HG02763 (cell line): ENCODE data around the gene KCTD11.
"Not testable (repeated sequence)": the region's sequence is repeated elsewhere in the genome, so short reads cannot be mapped to it uniquely, and the experiment has no call there.

Source experiments
- ATAC-seq: cut with Tn5 transposase; IDR thresholded peaks from one replicate; pipeline ENCODE4 v1.9.1; 2021; ENCODE audit warnings: mild to moderate bottlenecking, moderate library complexity; ENCODE audit not compliant: unreplicated experiment

Gene KCTD11

GRCh38 chr17:7322520-7323194 lies 29.3 kb upstream of the KCTD11 start:
- no peak for ATAC-seq

- no peak for ATAC-seq
Measured at GRCh38 chr17:7323731-7324437, 28.1 kb upstream of the KCTD11 start.

GRCh38 chr17:7324438-7324779 lies 27.6 kb upstream of the KCTD11 start:
- no peak for ATAC-seq

DNA sequence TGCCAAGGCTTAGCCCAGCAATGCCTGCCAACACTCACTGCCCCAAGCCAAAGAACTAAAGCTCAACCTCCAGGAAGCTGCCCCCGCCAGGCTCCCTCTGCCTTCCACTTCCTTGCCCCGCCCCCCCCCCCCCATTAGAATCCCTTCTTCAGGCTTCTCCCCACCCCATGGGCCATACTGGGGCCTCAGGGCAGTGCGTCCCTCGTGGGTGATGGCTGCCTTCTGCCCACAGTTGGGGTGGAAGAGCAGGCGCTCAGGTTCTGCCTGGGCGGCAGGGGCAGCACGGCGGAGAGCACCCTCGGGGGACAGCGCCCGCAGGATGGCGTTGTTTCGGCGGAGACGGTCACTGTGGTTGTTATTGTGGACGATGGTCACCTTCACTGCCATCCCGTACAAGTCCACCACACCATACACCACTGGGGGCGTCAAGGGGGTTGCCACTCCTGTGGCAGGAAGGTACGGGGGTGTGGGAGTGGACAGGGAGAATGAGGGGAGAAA lies 26.9 kb upstream of the KCTD11 start:
- no peak for ATAC-seq

GRCh38 chr17:7326186-7326585 lies 25.8 kb upstream of the KCTD11 start:
- no peak for ATAC-seq

DNA sequence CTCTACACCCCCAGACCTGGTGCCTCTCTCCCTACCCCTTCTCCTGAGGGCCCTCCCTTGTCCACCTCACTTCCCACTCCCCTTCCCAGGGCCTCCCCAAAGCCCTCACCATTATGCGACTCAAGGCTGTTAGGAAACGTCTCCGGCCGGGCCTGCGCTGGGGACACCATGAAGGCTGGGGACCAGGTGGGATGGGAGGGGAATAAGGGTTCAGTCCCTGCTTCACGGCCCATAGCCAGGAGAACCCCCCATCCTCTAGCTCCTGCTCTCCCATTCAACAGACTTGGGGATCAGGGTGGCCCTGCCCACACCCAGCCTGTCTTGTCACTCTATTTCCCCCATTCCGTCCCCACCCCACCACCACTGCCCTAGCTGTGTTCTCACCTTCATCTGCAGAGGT lies 24.9 kb upstream of the KCTD11 start:
- no peak for ATAC-seq

GRCh38 chr17:7327501-7327900 lies 24.5 kb upstream of the KCTD11 start:
- ATAC-seq = no peak

DNA sequence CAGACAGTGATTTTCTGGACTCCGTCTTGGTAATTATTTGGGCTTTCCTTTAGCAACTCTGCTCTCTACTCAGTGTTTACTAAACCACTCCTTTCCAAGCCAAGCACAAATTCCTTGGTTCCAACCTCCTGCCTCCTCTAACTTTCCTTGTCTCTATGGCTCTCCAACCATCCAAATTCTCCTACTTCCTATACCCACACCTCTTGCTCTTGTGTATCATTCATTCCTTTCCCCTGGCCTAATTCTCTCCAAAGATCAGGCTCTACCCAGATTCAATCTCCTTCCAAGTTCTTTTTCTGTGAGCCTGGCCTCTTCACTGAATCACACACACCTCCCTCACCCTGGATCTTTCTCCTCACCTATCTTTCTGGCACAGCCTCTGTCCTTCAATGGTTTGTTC lies 24.0 kb upstream of the KCTD11 start:
- ATAC-seq = no peak

DNA sequence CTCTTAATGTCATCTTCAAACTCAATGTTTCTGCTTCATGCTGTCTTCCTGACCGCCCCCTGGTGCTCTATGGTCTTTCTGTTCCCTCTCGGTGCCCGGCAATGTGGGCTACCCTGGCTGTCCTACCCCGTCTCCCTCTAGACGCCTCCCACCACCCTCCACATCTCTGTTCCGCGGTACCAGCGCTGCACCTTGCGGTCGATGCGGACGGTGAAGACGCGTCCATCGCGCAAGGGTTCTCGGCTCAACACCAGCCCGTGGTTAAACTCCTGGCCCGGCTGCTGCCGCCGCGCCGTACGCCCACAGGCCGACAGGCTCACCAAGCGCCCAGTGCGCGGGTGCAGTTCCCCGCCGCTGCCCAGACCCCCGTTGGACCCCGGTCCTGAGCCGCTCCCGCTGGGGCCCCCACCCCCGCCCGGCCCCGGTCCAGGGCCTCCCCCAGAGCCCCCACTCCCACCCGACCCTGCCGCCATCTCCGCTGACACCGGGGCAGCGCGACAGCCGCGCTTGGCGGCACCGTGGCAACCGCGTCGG lies 23.1 kb upstream of the KCTD11 start, which contains the start of gene NEURL4:
NEURL4 (minus strand) TSS at position 496 of the 534 bp plus-strand sequence; CDS start at position 473, 23 bp downstream.
- ATAC-seq = no peak

DNA sequence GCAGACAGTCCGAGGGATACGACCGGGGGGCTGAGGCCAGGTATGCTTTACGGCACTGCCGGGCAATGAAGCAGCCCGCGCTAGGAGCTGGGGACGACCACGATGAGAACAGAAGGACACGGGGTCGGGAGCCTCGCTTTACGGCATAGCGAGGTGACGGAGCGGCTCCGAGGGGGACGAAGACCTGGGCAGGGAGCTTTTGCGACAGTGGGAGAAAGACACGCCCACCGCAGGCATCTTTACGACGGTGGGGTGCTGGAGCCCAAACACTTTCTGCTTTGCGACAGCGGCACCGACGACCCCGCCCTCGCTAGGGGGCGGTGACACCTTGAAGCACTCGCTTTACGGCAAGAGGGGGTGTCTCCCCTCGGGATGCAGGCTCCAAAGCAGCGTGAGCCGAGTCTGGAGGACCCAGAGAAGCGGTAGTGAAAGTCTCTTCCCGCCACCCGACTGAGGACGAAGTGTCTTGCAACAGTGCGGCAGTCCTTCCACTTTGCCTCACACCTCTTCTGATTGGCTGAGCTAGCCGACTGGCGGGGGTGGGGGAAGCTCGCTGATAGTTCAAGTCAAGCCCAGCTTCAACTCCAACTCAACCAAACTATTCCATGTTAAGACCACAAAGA lies 22.5 kb upstream of the KCTD11 start:
- ATAC-seq = peak; percentile 63

DNA sequence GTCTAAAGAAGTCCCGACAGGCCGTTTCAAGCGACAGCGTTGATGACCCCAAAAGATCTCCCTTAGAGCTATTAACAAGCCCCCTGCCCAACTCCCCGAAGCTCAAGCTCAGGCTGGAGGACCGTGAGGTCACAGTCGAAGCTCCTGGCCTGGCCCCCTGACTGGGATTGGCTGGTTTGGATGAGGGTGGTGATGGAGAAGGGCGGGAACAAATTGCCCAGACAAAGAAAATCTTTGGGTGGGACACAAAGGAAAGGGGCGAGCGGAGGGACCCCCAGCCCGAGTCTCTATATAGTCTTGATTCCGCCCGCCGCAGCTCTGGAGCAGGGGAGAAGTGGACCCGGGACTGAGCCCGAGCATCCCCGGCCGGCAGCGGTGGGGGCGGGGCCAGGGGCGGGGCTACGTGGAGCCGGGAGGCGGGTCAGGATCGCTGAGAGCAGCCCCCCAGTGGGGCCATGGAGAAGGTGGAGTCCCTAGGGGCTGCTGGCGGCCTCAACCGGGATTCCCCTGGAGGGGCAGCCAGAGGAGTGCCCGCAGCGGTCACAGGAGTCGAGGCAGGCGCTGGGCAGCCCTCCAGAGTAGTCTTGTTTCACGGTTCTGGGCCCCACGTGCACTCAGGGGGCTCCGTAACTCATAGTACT lies 21.8 kb upstream of the KCTD11 start:
- peak; percentile 34 for ATAC-seq

GRCh38 chr17:7330638-7331015 lies 21.3 kb upstream of the KCTD11 start:
- no peak for ATAC-seq

DNA sequence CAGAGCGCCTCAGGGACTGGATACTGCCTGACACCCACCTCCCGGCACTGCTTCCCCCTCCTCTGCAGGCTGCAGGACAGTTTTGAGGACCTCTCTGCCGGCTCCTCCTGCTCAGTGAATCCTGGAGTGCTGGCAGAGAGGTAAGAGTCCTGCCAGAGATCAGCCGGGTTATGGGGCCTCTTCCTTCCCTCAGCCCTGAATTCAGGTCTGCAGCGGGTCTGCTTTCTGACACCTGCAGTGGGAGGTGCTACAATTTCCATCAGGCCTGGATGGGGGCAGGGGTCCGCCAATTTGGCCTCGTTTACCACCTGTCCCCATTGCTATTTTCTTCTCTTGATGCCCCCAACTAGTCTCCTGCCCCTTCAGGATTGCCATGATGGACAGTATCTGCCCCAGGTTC lies 19.9 kb upstream of the KCTD11 start:
- no peak for ATAC-seq

DNA sequence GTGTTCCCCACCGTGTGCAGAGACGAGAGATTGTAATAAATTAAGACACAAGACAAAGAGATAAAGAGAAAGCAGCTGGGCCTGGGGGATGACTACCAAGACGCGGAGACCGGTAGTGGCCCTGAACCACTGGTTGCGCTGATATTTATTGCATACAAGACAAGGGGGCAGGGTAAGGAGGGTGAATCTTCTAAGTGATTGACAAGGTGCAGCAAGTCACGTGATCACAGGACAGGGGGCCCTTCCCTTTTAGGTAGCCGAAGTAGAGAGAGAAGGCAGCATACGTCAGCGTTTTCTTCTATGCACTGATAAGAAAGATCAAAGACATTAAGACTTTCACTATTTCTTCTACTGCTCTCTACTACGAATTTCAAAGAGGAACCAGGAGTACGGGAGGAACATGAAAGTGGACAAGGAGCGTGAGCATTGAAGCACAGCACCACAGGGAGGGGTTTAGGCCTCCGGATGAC lies 19.3 kb upstream of the KCTD11 start:
- not testable (repeated sequence) for ATAC-seq

- ATAC-seq = no peak
Measured at GRCh38 chr17:7334938-7335538, 16.9 kb upstream of the KCTD11 start.

GRCh38 chr17:7335765-7336164 lies 16.2 kb upstream of the KCTD11 start:
- not testable (repeated sequence) for ATAC-seq

- peak; percentile 53 for ATAC-seq
Measured at GRCh38 chr17:7336240-7337175, 15.5 kb upstream of the KCTD11 start, which contains the start of gene ACAP1. ACAP1 (plus strand) TSS chr17:7336529; CDS start chr17:7336735, 206 bp downstream.

DNA sequence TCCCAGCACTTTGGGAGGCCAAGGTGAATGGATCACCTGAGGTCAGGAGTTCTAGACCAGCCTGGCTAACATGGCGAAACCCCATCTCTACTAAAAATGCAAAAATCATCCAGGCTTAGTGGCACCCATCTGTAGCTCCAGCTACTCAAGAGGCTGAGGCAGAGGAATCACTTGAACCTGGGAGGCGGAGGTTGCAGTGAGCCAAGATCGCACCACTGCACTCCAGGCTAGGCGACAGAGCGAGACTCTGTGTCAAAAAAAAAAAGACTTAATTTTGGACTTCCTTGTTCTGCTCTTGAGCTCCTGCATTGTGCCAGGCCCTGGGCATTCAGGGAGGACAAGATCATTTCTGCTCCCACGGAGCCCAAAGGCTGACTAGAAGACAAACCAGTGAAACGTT lies 14.4 kb upstream of the KCTD11 start:
- ATAC-seq = not testable (repeated sequence)

DNA sequence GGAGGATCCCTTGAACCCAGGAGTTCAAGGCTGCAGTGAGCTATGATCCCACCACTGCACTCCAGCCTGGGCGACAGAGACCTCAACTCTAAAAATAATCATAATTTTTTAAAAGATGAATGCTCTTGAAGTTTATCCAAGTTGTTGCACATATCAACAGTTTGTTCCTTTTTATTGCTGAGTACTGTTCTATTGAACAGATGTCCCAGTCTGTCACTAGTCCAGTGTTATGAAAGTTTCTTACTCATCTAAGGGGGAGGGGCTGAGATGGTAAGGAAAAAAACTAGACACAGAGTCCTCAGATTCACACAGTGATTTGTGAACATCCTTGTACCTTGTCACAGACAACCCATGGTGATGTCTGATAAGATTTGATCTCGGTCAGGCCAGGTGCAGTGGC lies 11.8 kb upstream of the KCTD11 start:
- ATAC-seq = no peak
